ENCODE results near the gene SOST. TPM values are rescaled to one million over a fixed set of nuclear protein-coding genes. Genes with fewer than 3 reads are reported as not detected.

SOST gene
- total RNA-seq, 3 donors from 2014 or later (not counting 1 experiment from before 2014, with no cell fraction given), result not detected

- Mint-ChIP-seq H3K4me3 (no peak overlapping the region), H3K4me1 (no peaks in the 10 kb centered on the region), H3K27ac (no peak overlapping the region), H3K9me3 (no peaks in the 10 kb centered on the region), H3K27me3 (ENCODE audit: low read depth in 2 of 2) (peaks cover 19 to 42% of the 10 kb centered on the region in 2 donors), H3K36me3 (no peaks in the 10 kb centered on the region)
- Histone ChIP-seq H3K4me1 (ENCODE audit: control insufficient read depth, insufficient read depth, low read length) (no peaks in the 10 kb centered on the region), H3K36me3 (ENCODE audit: control insufficient read depth, insufficient read depth, low read length) (no peaks in the 10 kb centered on the region), H3K4me3 (ENCODE audit: low read length) (no peak overlapping the region), H3K9me3 (ENCODE audit: control insufficient read depth, insufficient read depth, low read length) (no peaks in the 10 kb centered on the region), H3K27me3 (ENCODE audit: control insufficient read depth, insufficient read depth, low read length) (peaks cover 2% of the 10 kb centered on the region), H3K27ac (ENCODE audit: low read length) (no peak overlapping the region)
- TF ChIP-seq CTCF (IDR thresholded peaks at IDR 0.05), result no peak
- no peak for DNase-seq
- no peak for ATAC-seq
- intact Hi-C loops (cut with micrococcal nuclease), result no loop called here
- 92% methylated on average over 2 of the region's 2 CpGs for WGBS (ENCODE audit: insufficient coverage)
Measured at GRCh38 chr17:43787728-43788127, 29.1 kb upstream of the SOST start.

GRCh38 chr17:43784628-43785101 is 26.1 kb upstream of the SOST start:
- Histone ChIP-seq H3K27ac (ENCODE audit: low read length) (no peak overlapping the region), H3K36me3 (ENCODE audit: control insufficient read depth, insufficient read depth, low read length) (no peaks in the 10 kb centered on the region), H3K9me3 (ENCODE audit: control insufficient read depth, insufficient read depth, low read length) (no peaks in the 10 kb centered on the region), H3K27me3 (ENCODE audit: control insufficient read depth, insufficient read depth, low read length) (peaks cover 4% of the 10 kb centered on the region), H3K4me1 (ENCODE audit: control insufficient read depth, insufficient read depth, low read length) (peaks cover under 1% of the 10 kb centered on the region), H3K4me3 (ENCODE audit: low read length) (no peak overlapping the region)
- no peak overlapping the region for H3K4me3 Mint-ChIP-seq
- H3K9me3 Mint-ChIP-seq, result no peaks in the 10 kb centered on the region
- no peak for TF ChIP-seq CTCF (IDR thresholded peaks at IDR 0.05)
- WGBS (ENCODE audit: insufficient coverage), result 83% methylated on average over 5 of the region's 5 CpGs
- H3K27me3 Mint-ChIP-seq (ENCODE audit: low read depth in 2 of 2), result peaks cover 42 to 47% of the 10 kb centered on the region in 2 donors
- intact Hi-C loops (cut with micrococcal nuclease), result no loop called here
- no peaks in the 10 kb centered on the region for H3K4me1 Mint-ChIP-seq
- H3K36me3 Mint-ChIP-seq, result no peaks in the 10 kb centered on the region
- no peak overlapping the region for H3K27ac Mint-ChIP-seq
- ATAC-seq (no peak), DNase-seq (no peak)

GRCh38 chr17:43784068-43784467 is 25.5 kb upstream of the SOST start:
- no peak for TF ChIP-seq CTCF (IDR thresholded peaks at IDR 0.05)
- Histone ChIP-seq H3K27ac (ENCODE audit: low read length) (no peak overlapping the region), H3K27me3 (ENCODE audit: control insufficient read depth, insufficient read depth, low read length) (peaks cover 7% of the 10 kb centered on the region), H3K4me1 (ENCODE audit: control insufficient read depth, insufficient read depth, low read length) (peaks cover 7% of the 10 kb centered on the region), H3K4me3 (ENCODE audit: low read length) (no peak overlapping the region), H3K36me3 (ENCODE audit: control insufficient read depth, insufficient read depth, low read length) (no peaks in the 10 kb centered on the region), H3K9me3 (ENCODE audit: control insufficient read depth, insufficient read depth, low read length) (no peaks in the 10 kb centered on the region)
- H3K36me3 Mint-ChIP-seq, result no peaks in the 10 kb centered on the region
- DNase-seq (no peak), ATAC-seq (no peak)
- WGBS (ENCODE audit: insufficient coverage), result 88% methylated on average over 1 of the region's 2 CpGs
- intact Hi-C loops (cut with micrococcal nuclease), result no loop called here
- peaks cover 42 to 46% of the 10 kb centered on the region in 2 donors for H3K27me3 Mint-ChIP-seq (ENCODE audit: low read depth in 2 of 2)
- peaks cover 0 to 4% of the 10 kb centered on the region in 2 donors for H3K4me1 Mint-ChIP-seq
- no peaks in the 10 kb centered on the region for H3K9me3 Mint-ChIP-seq
- no peak overlapping the region for H3K4me3 Mint-ChIP-seq
- H3K27ac Mint-ChIP-seq, result no peak overlapping the region

Data from natural killer cell (primary cell).